Suppressor macrophage treated with lipopolysaccharide for 4 hours (primary cell): Measurements from ENCODE around the gene FRAT1.
"Not testable (repeated sequence)": the region's sequence is repeated elsewhere in the genome, so short reads cannot be mapped to it uniquely, and the experiment has no call there.

Source experiments
- DNase-seq: peaks from one replicate; pipeline ENCODE4 v3.0.0-alpha.2; 2020

Gene FRAT1

GRCh38 chr10:97318772-97319651 is at the start of gene FRAT1:
Gene FRAT1 (plus strand): TSS chr10:97319271. CDS start chr10:97319454, 183 bp downstream.
- DNase-seq, result peak; percentile 92

GRCh38 chr10:97270523-97271154 is 48.4 kb upstream of the FRAT1 start:
- no peak for DNase-seq

DNA sequence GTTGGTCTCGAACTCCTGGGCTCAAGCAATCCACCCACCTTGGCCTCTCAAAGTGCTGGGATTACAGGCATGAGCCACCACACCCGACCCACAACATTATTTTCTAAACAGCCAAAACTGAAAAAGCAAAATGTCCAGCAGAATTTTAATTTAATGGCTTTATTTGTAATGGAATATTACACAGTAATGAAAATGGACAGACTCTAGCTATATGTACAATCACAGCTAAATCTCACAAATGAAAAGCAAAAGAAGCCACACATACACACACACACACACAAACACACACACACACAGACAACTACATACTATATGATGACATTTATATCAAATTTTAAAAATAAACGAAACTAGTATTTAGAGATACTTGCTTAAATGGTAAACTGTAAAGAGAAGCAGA is 45.4 kb upstream of the FRAT1 start:
- no peak for DNase-seq

GRCh38 chr10:97274828-97275227 is 44.2 kb upstream of the FRAT1 start:
- no peak for DNase-seq

GRCh38 chr10:97277551-97277950 is 41.5 kb upstream of the FRAT1 start:
- no peak for DNase-seq

GRCh38 chr10:97278491-97278989 is 40.5 kb upstream of the FRAT1 start:
- DNase-seq, result peak; percentile 68

DNA sequence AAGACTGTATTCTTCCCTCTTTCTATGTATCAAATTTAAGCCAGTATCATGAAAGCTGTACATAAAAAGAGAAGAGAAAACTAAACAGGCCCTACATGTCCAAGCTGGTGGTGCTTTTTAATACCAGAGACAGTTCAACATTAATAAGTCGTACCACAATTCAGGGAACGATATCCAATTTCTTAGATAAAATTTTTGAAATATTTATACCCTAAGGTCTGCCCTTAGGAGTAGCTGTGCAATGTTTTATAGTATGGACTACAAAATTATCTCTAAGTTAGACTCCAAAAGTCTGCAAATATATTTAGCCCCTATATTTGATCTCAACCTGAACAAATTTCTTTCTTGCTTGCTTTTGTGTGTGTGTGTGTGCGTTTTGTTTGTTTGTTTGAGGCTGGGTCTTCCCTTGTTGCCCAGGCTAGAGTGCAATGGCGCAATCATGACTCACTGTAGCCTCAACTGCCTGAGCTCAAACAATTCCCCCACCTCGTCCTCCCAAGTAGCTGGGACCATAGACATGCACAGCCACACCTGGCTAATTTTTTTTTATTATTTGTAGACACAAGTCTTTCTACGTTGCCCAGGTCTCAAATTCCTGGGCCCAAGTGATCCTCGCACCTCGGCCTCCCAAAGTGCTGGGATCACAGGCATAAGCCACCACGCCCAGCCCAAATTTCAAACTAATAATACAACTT is 39.8 kb upstream of the FRAT1 start:
- peak; percentile 36 for DNase-seq

GRCh38 chr10:97280783-97281182 is 38.3 kb upstream of the FRAT1 start:
- DNase-seq, result no peak

- not testable (repeated sequence) for DNase-seq
Observed at GRCh38 chr10:97290076-97290475, 29.0 kb upstream of the FRAT1 start.

DNA sequence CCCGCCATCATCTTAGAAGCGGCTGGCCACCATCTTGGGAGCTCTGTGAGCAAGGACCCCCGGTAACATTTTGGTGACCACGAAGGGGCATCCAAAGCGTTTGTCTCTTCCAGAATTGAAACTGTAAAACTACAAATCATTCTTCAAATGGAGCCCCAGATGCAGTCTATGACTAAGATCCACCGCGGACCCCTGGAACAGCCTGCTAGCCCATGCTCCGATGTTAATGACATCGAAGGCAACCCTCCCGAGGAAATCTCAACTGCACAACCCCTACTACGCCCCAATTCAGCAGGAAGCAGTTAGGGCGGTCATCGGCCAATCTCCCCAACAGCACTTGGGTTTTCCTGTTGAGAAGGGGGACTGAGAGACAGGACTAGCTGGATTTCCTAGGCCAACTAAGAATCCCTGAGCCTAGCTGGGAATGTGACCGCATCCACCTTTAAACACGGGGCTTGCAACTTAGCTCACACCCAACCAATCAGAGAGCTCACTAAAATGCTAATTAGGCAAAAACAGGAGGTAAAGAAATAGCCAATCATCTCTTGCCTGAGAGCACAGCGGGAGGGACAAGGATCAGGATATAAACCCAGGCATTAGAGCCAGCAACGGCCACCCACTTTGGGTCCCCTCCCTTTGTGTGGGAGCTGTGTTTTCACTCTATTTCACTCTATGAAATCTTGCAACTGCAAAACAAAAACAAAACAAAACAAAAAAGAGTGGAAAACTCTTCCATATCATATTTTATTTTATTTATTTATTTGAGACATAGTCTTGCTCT is 28.3 kb upstream of the FRAT1 start:
- DNase-seq, result not testable (repeated sequence)

GRCh38 chr10:97291357-97292096 is 27.5 kb upstream of the FRAT1 start:
- DNase-seq, result no peak

DNA sequence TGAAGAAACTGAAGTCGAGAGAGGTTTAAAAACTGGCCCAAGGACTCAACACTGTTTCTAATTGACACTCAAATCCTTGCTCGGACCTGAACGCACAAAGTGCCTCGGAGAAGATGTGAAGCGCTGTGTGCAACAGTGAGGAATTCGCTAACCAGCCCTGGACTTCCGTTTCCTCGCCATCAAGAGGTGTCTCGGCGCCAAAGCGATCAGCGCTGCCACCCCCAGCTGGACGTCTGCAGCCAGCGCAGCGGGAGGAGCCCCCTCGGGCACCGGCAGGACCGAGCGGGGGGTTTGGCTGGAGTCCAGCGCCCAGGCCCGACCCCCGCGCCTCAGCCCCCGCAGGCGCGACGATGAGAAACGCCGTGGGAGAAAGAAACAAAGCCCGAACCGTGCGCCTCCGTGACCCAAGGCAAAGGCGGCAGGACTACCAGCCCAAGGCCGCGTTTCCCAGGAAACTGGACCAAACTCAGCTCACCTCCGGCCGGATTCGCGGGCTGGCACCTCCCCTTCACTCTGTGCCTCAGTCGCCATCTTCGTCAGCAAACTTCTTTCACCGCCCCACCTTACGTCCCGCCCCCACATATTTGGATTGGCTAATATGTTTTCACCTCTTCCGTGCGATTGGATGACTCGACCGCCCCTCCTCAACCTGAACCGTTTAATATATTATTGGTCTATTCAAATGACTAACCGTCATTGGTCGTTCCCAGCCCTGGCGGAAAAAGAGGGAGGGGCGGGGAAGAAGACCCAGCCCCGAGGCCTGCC is 26.8 kb upstream of the FRAT1 start, which contains the start of gene ARHGAP19:
Gene ARHGAP19 (minus strand): TSS at position 541 of the 765 bp plus-strand sequence. CDS start 10 bp downstream, at position 531.
- DNase-seq, result peak; percentile 98

- DNase-seq, result no peak
Observed at GRCh38 chr10:97292862-97293198, 26.2 kb upstream of the FRAT1 start.

DNA sequence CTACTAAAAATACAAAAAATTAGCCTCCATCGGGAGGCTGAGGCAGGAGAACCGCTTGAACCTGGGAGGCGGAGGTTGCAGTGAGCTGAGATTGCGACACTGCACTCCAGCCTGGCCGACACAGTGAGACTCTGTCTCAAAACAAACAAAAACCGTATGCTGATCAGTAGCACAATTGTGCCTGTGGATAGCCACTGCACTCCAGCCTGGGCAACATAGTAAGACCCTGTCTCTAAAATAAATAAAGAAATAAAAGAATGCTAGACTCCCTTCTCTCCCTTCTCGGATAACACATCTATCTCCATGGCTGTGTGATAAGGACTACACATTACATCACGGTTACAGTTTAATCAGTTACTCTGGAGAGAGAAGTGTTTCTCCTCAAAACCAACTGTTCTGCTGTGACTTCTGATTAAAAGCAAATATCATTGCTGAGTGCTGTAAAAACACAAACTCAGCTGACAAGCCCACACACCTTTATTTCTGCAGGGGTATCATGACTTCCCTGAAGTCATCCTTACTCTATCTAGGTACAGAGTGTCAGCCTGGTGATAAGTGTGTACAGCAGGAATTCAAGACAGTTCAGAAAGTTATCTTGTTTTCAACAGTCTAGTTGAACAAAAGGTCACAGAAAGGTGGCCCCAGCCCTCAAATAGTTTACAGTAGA is 21.4 kb upstream of the FRAT1 start:
- DNase-seq, result no peak

DNA sequence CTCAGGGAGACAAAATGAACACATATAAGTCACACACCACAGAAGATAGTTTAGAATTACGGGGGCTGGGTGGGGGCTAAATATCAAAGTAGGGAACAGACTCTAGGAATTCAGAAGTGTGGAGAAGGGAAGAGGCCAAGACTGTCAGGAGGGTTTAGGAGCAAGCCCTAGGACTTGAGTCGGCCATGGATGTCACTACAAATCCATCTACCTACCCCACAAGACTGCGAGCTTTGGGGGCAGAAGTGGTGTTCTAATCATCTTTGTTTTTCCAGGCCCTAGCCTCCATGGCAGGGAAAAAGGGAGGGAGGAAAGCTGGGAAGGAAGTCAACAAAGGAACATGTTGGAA is 20.9 kb upstream of the FRAT1 start:
- no peak for DNase-seq

- DNase-seq, result no peak
Observed at GRCh38 chr10:97300980-97301379, 18.1 kb upstream of the FRAT1 start.

GRCh38 chr10:97302088-97302791 is 16.8 kb upstream of the FRAT1 start:
- no peak for DNase-seq

- peak; percentile 41 for DNase-seq
Observed at GRCh38 chr10:97307441-97307840, 11.6 kb upstream of the FRAT1 start.

DNA sequence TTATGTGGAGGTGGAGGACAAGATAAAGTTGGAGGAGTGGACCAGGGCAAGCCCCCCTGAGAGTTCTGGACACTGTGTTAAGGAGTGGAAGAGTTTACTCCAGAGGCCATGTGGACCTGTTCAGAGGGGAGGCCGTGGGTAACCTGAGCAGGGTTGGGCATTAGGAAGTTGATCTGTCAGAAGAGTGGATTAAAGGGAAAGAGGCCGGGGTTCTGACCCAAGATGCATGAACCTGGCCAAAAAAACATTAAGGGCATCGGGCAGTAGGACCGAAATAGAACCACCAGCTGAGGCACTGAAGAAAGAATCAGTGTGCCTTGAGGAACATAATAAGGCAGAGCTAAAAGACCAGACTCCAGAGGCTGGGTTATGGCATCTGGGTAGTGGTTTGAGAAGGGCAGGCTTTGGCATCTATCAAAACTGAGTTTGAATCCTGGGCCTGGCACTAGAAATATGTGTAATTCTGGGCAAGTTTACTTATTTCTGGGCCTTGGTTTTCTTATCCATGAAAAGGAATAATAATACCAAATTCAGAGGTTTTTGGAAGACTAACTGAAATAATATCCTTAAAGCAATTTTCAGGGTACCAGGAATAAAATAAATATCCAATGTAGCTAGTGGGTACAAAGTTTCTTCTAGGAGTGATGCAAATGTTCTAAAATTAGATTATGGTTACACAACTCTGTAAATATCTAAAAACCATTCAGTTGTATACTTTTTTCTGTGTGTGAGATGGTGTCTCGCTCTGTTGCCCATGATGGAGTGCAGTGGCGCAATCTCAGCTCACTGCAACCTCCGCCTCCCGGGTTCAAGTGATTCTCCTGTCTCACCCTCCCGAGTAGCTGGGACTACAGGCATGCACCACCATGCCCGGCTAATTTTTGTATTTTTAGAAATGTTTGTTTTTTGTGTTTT is 10.9 kb upstream of the FRAT1 start:
- DNase-seq, result no peak
